ENCODE results near the gene SERPINB11.
"Not testable (repeated sequence)": the region's sequence is repeated elsewhere in the genome, so short reads cannot be mapped to it uniquely, and the experiment has no call there.

Gene SERPINB11

DNA sequence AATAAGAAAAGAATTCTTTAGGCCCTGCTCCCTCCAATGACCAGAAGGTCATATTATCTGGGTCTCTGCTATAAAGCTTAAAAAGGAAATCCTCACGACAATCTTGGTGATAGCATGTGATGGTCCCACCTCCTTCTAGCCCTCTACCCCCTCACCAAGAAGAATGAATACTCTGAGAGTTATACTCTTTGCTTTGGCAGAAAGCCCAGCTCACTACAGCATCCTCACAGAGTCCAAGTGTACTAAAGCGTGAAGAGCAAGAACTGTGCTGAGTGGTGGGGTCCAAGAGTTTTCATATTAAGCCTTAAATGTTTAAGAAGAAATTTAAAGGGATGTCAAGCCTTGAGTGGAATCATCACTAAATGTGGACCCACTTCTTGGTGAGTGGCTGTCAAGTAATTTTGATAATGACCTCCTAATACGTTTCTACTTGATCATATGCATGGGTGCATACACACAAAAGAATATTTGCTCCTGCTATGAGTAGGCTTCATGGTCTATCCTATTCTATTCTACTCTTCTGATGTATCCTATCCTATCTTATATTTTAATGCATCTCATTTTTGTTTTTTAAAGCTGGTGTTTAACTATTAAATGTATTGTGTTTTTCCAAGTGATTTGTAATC lies 56.0 kb downstream of the SERPINB11 start:
- Mint-ChIP-seq H3K4me3 (no peak overlapping the region), H3K27ac (no peak overlapping the region), H3K27me3 (ENCODE audit: low read depth, poor library complexity) (peaks cover 10% of the 10 kb centered on the region), H3K4me1 (no peaks in the 10 kb centered on the region), H3K36me3 (ENCODE audit: low read depth) (no peaks in the 10 kb centered on the region), H3K9me3 (peaks cover 21% of the 10 kb centered on the region)
- TF ChIP-seq, protein P1, sequence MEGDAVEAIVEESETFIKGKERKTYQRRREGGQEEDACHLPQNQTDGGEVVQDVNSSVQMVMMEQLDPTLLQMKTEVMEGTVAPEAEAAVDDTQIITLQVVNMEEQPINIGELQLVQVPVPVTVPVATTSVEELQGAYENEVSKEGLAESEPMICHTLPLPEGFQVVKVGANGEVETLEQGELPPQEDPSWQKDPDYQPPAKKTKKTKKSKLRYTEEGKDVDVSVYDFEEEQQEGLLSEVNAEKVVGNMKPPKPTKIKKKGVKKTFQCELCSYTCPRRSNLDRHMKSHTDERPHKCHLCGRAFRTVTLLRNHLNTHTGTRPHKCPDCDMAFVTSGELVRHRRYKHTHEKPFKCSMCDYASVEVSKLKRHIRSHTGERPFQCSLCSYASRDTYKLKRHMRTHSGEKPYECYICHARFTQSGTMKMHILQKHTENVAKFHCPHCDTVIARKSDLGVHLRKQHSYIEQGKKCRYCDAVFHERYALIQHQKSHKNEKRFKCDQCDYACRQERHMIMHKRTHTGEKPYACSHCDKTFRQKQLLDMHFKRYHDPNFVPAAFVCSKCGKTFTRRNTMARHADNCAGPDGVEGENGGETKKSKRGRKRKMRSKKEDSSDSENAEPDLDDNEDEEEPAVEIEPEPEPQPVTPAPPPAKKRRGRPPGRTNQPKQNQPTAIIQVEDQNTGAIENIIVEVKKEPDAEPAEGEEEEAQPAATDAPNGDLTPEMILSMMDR (IDR thresholded peaks at IDR 0.05), result no peak
- no peak for DNase-seq

DNA sequence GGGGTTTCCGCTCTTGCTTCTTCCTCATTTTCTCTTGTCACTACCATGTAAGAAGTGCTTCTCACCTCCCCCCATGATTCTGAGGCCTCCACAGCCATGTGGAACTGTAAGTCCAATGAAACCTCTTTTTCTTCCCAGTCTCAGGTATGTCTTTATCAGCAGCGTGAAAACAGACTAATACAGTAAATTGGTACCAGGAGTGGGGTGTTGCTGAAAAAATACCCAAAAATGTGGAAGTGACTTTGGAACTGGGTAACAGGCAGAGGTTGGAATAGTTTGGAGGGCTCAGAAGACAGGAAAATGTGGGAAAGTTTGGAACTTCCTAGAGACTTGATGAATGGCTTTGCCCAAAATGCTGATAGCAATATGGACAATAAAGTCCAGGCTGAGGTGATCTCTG lies 57.0 kb downstream of the SERPINB11 start:
- not testable (repeated sequence) for H3K36me3 Mint-ChIP-seq (ENCODE audit: low read depth); H3K4me3 Mint-ChIP-seq; H3K27ac Mint-ChIP-seq; H3K27me3 Mint-ChIP-seq (ENCODE audit: low read depth, poor library complexity); H3K4me1 Mint-ChIP-seq; DNase-seq
- peaks cover 21% of the 10 kb centered on the region for H3K9me3 Mint-ChIP-seq

DNA sequence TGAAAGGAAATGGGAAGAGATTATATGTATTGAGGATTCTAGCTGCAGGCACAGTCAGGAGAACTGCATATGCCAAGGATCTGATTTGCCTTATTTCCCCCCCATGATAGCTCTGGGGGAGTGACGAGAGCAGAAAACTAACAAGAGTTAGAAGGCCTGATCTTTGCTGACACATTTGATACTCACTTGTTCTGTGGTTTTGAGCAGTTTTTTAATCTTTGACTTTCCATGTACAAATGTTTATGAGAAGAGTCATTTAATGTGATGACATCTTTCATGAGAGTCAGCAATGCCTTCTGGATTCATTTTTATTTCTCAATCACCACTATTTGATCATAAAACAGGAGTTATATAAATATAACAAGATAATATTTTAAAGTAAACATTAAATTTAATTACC lies 59.8 kb downstream of the SERPINB11 start:
- Mint-ChIP-seq H3K27ac (no peak overlapping the region), H3K27me3 (ENCODE audit: low read depth, poor library complexity) (peaks cover 10% of the 10 kb centered on the region), H3K9me3 (peaks cover 21% of the 10 kb centered on the region), H3K4me3 (no peak overlapping the region), H3K4me1 (no peaks in the 10 kb centered on the region), H3K36me3 (ENCODE audit: low read depth) (no peaks in the 10 kb centered on the region)
- DNase-seq, result no peak
- TF ChIP-seq, protein P1 (IDR thresholded peaks at IDR 0.05), result no peak

DNA sequence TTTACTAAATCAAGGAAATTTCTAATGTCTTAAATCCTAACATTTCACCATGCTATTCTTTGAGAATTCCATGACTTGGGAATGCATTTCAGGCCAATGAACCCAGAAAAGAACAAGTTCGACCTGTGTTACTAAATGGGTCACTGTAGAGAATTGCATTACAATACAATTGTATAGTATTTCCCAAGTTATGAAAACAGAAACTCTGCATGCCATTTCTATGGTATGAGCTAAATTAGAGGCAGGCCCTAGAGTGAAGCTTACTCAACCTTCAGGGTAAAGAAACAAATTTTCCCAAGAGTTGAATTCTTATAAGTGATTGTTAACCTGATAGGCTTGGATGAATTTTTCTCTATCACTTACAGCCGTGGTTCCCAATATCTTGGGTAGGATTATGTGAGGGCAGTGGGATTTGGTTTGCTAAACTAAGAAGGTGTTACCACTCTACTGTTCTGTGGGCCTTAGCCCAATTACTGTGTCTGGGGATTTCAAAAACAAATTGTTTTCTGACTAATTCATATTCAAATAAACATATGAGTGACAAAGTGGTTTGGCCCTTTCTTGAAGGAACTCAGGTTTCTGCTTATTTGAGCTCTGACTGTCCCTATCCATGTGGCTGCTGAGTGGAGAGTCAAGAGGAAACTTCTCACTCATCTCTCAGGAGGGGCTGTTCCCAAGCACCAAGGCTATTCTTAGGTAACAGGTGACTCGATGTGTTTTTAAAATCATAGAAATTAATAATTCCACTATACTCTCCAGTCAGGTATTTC lies 61.3 kb downstream of the SERPINB11 start:
- H3K27ac Mint-ChIP-seq, result no peak overlapping the region
- peaks cover 21% of the 10 kb centered on the region for H3K9me3 Mint-ChIP-seq
- H3K4me3 Mint-ChIP-seq, result no peak overlapping the region
- peaks cover 10% of the 10 kb centered on the region for H3K27me3 Mint-ChIP-seq (ENCODE audit: low read depth, poor library complexity)
- no peak for DNase-seq
- no peaks in the 10 kb centered on the region for H3K36me3 Mint-ChIP-seq (ENCODE audit: low read depth)
- TF ChIP-seq, protein P1 (IDR thresholded peaks at IDR 0.05), result no peak
- no peaks in the 10 kb centered on the region for H3K4me1 Mint-ChIP-seq

DNA sequence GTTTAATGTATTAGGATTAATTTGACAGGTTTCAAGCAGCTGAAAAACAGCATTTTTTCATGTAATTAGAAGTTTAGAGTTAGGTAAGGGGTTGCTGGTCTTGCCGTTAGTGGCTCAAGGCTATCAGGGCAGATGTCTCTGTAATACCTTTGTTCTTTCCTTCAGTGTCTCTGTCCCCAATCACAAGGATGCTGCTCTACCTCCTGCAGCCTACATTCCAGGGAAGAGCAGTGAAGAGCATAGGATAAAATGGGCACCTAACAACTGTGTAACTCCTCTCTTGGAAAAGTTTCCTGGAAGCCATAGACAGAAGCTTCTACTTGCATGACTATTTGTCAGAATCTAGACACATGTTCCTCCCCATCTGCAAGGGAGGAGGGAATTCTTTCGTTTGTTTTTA lies 63.1 kb downstream of the SERPINB11 start:
- DNase-seq, result no peak
- H3K27me3 Mint-ChIP-seq (ENCODE audit: low read depth, poor library complexity), result peaks cover 5% of the 10 kb centered on the region
- H3K27ac Mint-ChIP-seq, result no peak overlapping the region
- TF ChIP-seq, protein P1 (IDR thresholded peaks at IDR 0.05), result no peak
- no peak overlapping the region for H3K4me3 Mint-ChIP-seq
- peaks cover 9% of the 10 kb centered on the region for H3K9me3 Mint-ChIP-seq
- H3K4me1 Mint-ChIP-seq, result no peaks in the 10 kb centered on the region
- no peaks in the 10 kb centered on the region for H3K36me3 Mint-ChIP-seq (ENCODE audit: low read depth)

All from nephron progenitor cell (in vitro differentiated cells).